Naive thymus-derived CD8-positive, alpha-beta T cell (primary cell): ENCODE measurements around the gene KATNB1. TPM values are rescaled to one million over a fixed set of nuclear protein-coding genes. Genes with fewer than 3 reads are reported as not detected.

Experiments used
- ATAC-seq, 2 donors: fragments of 150-1000 bp; cut with Tn5 transposase in 1 of 2; sonication (Bioruptor Pico), chemical (Tn5 transposase) in 1 of 2; 1 replicate in 1 of 2; 2 replicates in 1 of 2; pipeline ENCODE4 v1.10.0; 2021; ENCODE audit warnings: mild to moderate bottlenecking in 2 of 2, moderate library complexity in 2 of 2
- POLR2A ChIA-PET: fragments of 350-600 bp; sonication (Branson Sonifier 250); formaldehyde crosslinking; loops from one replicate; lab custom pipeline; 2021; ENCODE audit warnings: antibody characterized with exemption; lab: Charles Lee
- DNase-seq, 10 donors: peaks; one replicate each; pipeline versions ENCODE4 v3.0.0 to v3.0.0-alpha.2; 2020 to 2022
- H3K27ac Mint-ChIP-seq, 10 donors: one replicate each; pipeline ENCODE4 v1.8.0; 2020 to 2022; ENCODE audit warnings: mild to moderate bottlenecking in 10 of 10, mixed read lengths in 10 of 10, moderate library complexity in 4 of 10, inconsistent platforms in 1 of 10
- H3K27me3 Mint-ChIP-seq, 5 donors: one replicate each; pipeline ENCODE4 v1.8.0; 2021 to 2022; ENCODE audit warnings: mixed read lengths in 5 of 5
- H3K36me3 Mint-ChIP-seq, 3 donors: one replicate each; pipeline ENCODE4 v1.8.0; 2020 to 2022; ENCODE audit warnings: mixed read lengths in 3 of 3, mild to moderate bottlenecking in 2 of 3, inconsistent platforms in 1 of 3
- H3K4me1 Mint-ChIP-seq, 4 donors: one replicate each; pipeline ENCODE4 v1.8.0; 2021 to 2022; ENCODE audit warnings: mixed read lengths in 4 of 4
- H3K4me3 Mint-ChIP-seq, 10 donors: one replicate each; pipeline ENCODE4 v1.8.0; 2020 to 2022; ENCODE audit warnings: mild to moderate bottlenecking in 10 of 10, mixed read lengths in 10 of 10, moderate library complexity in 6 of 10, inconsistent platforms in 1 of 10
- H3K9me3 Mint-ChIP-seq, 9 donors: one replicate each; pipeline ENCODE4 v1.8.0; 2020 to 2022; ENCODE audit warnings: mixed read lengths in 9 of 9, mild to moderate bottlenecking in 3 of 9, inconsistent platforms in 1 of 9, moderate library complexity in 1 of 9
- polyA plus RNA-seq, 3 donors: library from polyadenylated mRNA; unstranded; fragments of 300-500 nt; fragmentation: Illumina TruSeq; gene quantifications; one replicate each; pipeline ENCODE4 v1.2.3, GENCODE V29; 2021
- total RNA-seq, 8 experiments: library from RNA in 2 of 8; stranded (reverse) in 2 of 8; gene quantifications; one replicate each; pipeline ENCODE4 v1.2.3 and lab custom pipeline; 2021 to 2026

KATNB1 gene
- total and polyA plus RNA-seq, 5 experiments from 2014 or later, result 16.3 to 28.6 (median 26.1) TPM

GRCh38 chr16:57694231-57694724 is 41.3 kb upstream of the KATNB1 start:
- POLR2A ChIA-PET, result no interaction called here
- Mint-ChIP-seq H3K36me3 (no peaks in the 10 kb centered on the region), H3K27ac (peak overlapping the region in 2 of 10 donors; percentile 48 to 64), H3K9me3 (no peaks in the 10 kb centered on the region), H3K27me3 (peaks cover 0 to 1% (median 0%) of the 10 kb centered on the region in 5 donors), H3K4me1 (peaks cover 18 to 34% (median 27%) of the 10 kb centered on the region in 4 donors), H3K4me3 (peak overlapping the region in 4 of 10 donors; percentile 28 to 80 (median 51))
- no peak for DNase-seq
- ATAC-seq, result no peak

GRCh38 chr16:57694725-57695679 is 40.6 kb upstream of the KATNB1 start, which contains the start of gene DRC7:
Gene DRC7, plus strand, starts transcription at chr16:57694806. Its CDS starts 3,144 bp downstream, at chr16:57697950.
- peak in 2 of 10 donors; percentile 4 to 13 for DNase-seq
- Mint-ChIP-seq H3K4me3 (peak within 1 kb of the TSS in 8 of 10 donors; percentile 28 to 80 (median 56)), H3K27ac (peak within 1 kb of the TSS in 8 of 10 donors; percentile 5 to 81 (median 58)), H3K36me3 (no peaks in the 10 kb centered on the region), H3K27me3 (peaks cover 0 to 1% (median 0%) of the 10 kb centered on the region in 5 donors), H3K4me1 (peaks cover 12 to 27% (median 20%) of the 10 kb centered on the region in 4 donors), H3K9me3 (no peaks in the 10 kb centered on the region)
- ATAC-seq, result peak in 1 of 2 donors; percentile 35
- POLR2A ChIA-PET, result no interaction called here

- POLR2A ChIA-PET, result no interaction called here
- ATAC-seq (no peak), DNase-seq (no peak)
- H3K4me1 Mint-ChIP-seq, result peaks cover 10 to 20% (median 14%) of the 10 kb centered on the region in 4 donors
- no peaks in the 10 kb centered on the region for H3K9me3 Mint-ChIP-seq
- H3K4me3 Mint-ChIP-seq, result no peak overlapping the region
- H3K27me3 Mint-ChIP-seq, result peaks cover 0 to 1% (median 0%) of the 10 kb centered on the region in 5 donors
- H3K27ac Mint-ChIP-seq, result peak overlapping the region in 2 of 10 donors; percentile 53 to 64
- H3K36me3 Mint-ChIP-seq, result no peaks in the 10 kb centered on the region
Observed at GRCh38 chr16:57695680-57696069, 39.9 kb upstream of the KATNB1 start.

- DNase-seq (no peak), ATAC-seq (no peak)
- peaks cover 10 to 18% (median 11%) of the 10 kb centered on the region in 4 donors for H3K4me1 Mint-ChIP-seq
- no peaks in the 10 kb centered on the region for H3K9me3 Mint-ChIP-seq
- H3K36me3 Mint-ChIP-seq, result no peaks in the 10 kb centered on the region
- POLR2A ChIA-PET, result interaction anchor here (0.6 kb wide), 1 partner anchor 450 kb away, joined by 3 read pairs; no protein-coding TSS in a partner anchor
- H3K27me3 Mint-ChIP-seq, result peaks cover 0 to 1% (median 0%) of the 10 kb centered on the region in 5 donors
- no peak overlapping the region for H3K4me3 Mint-ChIP-seq
- no peak overlapping the region for H3K27ac Mint-ChIP-seq
Observed at GRCh38 chr16:57696240-57696639, 39.3 kb upstream of the KATNB1 start.

GRCh38 chr16:57697896-57698537 is 37.6 kb upstream of the KATNB1 start:
- Mint-ChIP-seq H3K27ac (peak overlapping the region in 2 of 10 donors; percentile 15 to 35), H3K36me3 (no peaks in the 10 kb centered on the region), H3K4me1 (peaks cover 6 to 18% (median 11%) of the 10 kb centered on the region in 4 donors), H3K27me3 (peaks cover 0 to 1% (median 0%) of the 10 kb centered on the region in 5 donors), H3K9me3 (no peaks in the 10 kb centered on the region), H3K4me3 (no peak overlapping the region)
- DNase-seq (no peak), ATAC-seq (no peak)
- POLR2A ChIA-PET, result no interaction called here

GRCh38 chr16:57698812-57699405 is 36.7 kb upstream of the KATNB1 start:
- DNase-seq (no peak), ATAC-seq (no peak)
- Mint-ChIP-seq H3K4me3 (no peak overlapping the region), H3K4me1 (peaks cover 6 to 17% (median 11%) of the 10 kb centered on the region in 4 donors), H3K9me3 (no peaks in the 10 kb centered on the region), H3K36me3 (no peaks in the 10 kb centered on the region), H3K27ac (no peak overlapping the region), H3K27me3 (peaks cover 0 to 1% (median 0%) of the 10 kb centered on the region in 5 donors)
- POLR2A ChIA-PET, result no interaction called here

- no peak overlapping the region for H3K27ac Mint-ChIP-seq
- DNase-seq (no peak), ATAC-seq (no peak)
- POLR2A ChIA-PET, result no interaction called here
- H3K36me3 Mint-ChIP-seq, result no peaks in the 10 kb centered on the region
- no peak overlapping the region for H3K4me3 Mint-ChIP-seq
- peaks cover 8 to 11% (median 10%) of the 10 kb centered on the region in 4 donors for H3K4me1 Mint-ChIP-seq
- H3K27me3 Mint-ChIP-seq, result peaks cover 0 to 1% (median 0%) of the 10 kb centered on the region in 5 donors
- no peaks in the 10 kb centered on the region for H3K9me3 Mint-ChIP-seq
Observed at GRCh38 chr16:57699481-57699880, 36.1 kb upstream of the KATNB1 start.

GRCh38 chr16:57699899-57700298 is 35.7 kb upstream of the KATNB1 start:
- POLR2A ChIA-PET, result no interaction called here
- Mint-ChIP-seq H3K36me3 (no peaks in the 10 kb centered on the region), H3K4me3 (no peak overlapping the region), H3K27ac (peak overlapping the region in 1 of 10 donors; percentile 8), H3K27me3 (peaks cover 0 to 1% (median 0%) of the 10 kb centered on the region in 5 donors), H3K9me3 (no peaks in the 10 kb centered on the region), H3K4me1 (peaks cover 5 to 7% (median 6%) of the 10 kb centered on the region in 4 donors)
- no peak for DNase-seq
- no peak for ATAC-seq

GRCh38 chr16:57700781-57701551 is 34.6 kb upstream of the KATNB1 start:
- Mint-ChIP-seq H3K4me3 (no peak overlapping the region), H3K27ac (no peak overlapping the region), H3K9me3 (peaks cover 0 to 1% (median 0%) of the 10 kb centered on the region in 9 donors), H3K36me3 (no peaks in the 10 kb centered on the region), H3K27me3 (peaks cover 0 to 1% (median 0%) of the 10 kb centered on the region in 5 donors), H3K4me1 (peaks cover 0 to 2% (median 0%) of the 10 kb centered on the region in 4 donors)
- POLR2A ChIA-PET, result no interaction called here
- DNase-seq, result no peak
- no peak for ATAC-seq

- peaks cover 0 to 5% (median 0%) of the 10 kb centered on the region in 9 donors for H3K9me3 Mint-ChIP-seq
- H3K4me3 Mint-ChIP-seq, result no peak overlapping the region
- peak overlapping the region in 1 of 10 donors; percentile 41 for H3K27ac Mint-ChIP-seq
- POLR2A ChIA-PET, result no interaction called here
- DNase-seq (no peak), ATAC-seq (no peak)
- H3K4me1 Mint-ChIP-seq, result peaks cover 0 to 2% (median 0%) of the 10 kb centered on the region in 4 donors
- peaks cover 0 to 5% (median 1%) of the 10 kb centered on the region in 5 donors for H3K27me3 Mint-ChIP-seq
- H3K36me3 Mint-ChIP-seq, result no peaks in the 10 kb centered on the region
Observed at GRCh38 chr16:57701759-57702371, 33.7 kb upstream of the KATNB1 start.

GRCh38 chr16:57703416-57704010 is 32.1 kb upstream of the KATNB1 start:
- DNase-seq, result no peak
- peaks cover 0 to 2% (median 0%) of the 10 kb centered on the region in 4 donors for H3K4me1 Mint-ChIP-seq
- POLR2A ChIA-PET, result interaction anchor here (0.6 kb wide), 1 partner anchor 816 kb away, joined by 3 read pairs; no protein-coding TSS in a partner anchor
- no peak overlapping the region for H3K4me3 Mint-ChIP-seq
- peaks cover 0 to 12% (median 2%) of the 10 kb centered on the region in 5 donors for H3K27me3 Mint-ChIP-seq
- H3K9me3 Mint-ChIP-seq, result peaks cover 0 to 10% (median 0%) of the 10 kb centered on the region in 9 donors
- no peaks in the 10 kb centered on the region for H3K36me3 Mint-ChIP-seq
- ATAC-seq, result no peak
- H3K27ac Mint-ChIP-seq, result peak overlapping the region in 1 of 10 donors; percentile 66
